ENCODE results near the gene UBXN7. TPM values are rescaled to one million over a fixed set of nuclear protein-coding genes. Genes with fewer than 3 reads are reported as not detected.

Gene UBXN7
- total and polyA plus RNA-seq, 2 of the 4 experiments (the other 2 are of a cell fraction): 8.6 to 16.1 TPM

- H4K91ac ChIP-seq (ENCODE audit: insufficient read depth, low read depth, low read length): no peak overlapping the region
- no peaks in the 10 kb centered on the region for H3K9me3 ChIP-seq (ENCODE audit: control insufficient read depth, insufficient read depth, low read length)
- no TSS peak for BruUV-seq (replicated peaks)
- H3K9ac ChIP-seq (ENCODE audit: low read depth, low read length): no peak overlapping the region
- no CpG with 5 or more reads among the region's 10 CpGs for WGBS, 2 experiments (ENCODE audit: extremely low coverage in 2 of 2, insufficient read length in 1 of 2)
- no peak overlapping the region for H3K4me2 ChIP-seq (ENCODE audit: low read depth, low read length)
- H2BK15ac ChIP-seq (ENCODE audit: low read depth, low read length): no peak overlapping the region
- peaks cover 3% of the 10 kb centered on the region; the same call in 1 of the 2 replicates for H3K36me3 ChIP-seq (ENCODE audit: control insufficient read depth, insufficient read depth, low read length)
- no peak overlapping the region for H2BK5ac ChIP-seq (ENCODE audit: low read depth, low read length, poor library complexity, severe bottlenecking)
- H3K27ac ChIP-seq (ENCODE audit: insufficient read depth, low read length): no peak overlapping the region
- no peak overlapping the region for H4K5ac ChIP-seq (ENCODE audit: low read depth, low read length)
- ChIA-PET POLR2A (ENCODE audit: unreplicated experiment) (no interaction called here), CTCF (interaction anchor here (0.7 kb wide), 1 partner anchor 70 kb away, joined by 3 read pairs; no protein-coding TSS in a partner anchor)
- H2BK120ac ChIP-seq (ENCODE audit: low read depth, low read length): no peak overlapping the region
- H3K4ac ChIP-seq (ENCODE audit: low read depth, low read length): no peak overlapping the region
- ATAC-seq (ENCODE audit: low read depth) (no peak), DNase-seq (no peak)
- peaks cover 90% of the 10 kb centered on the region for H4K20me1 ChIP-seq (ENCODE audit: insufficient read depth, low read length)
- H3K4me1 ChIP-seq (ENCODE audit: control insufficient read depth, insufficient read depth, low read length): no peaks in the 10 kb centered on the region; the same call in 1 of the 2 replicates
- peaks cover 22 to 87% of the 10 kb centered on the region in 2 experiments for H3K79me1 ChIP-seq (ENCODE audit: low read depth in 1 of 2, low read length in 2 of 2)
- in situ Hi-C loops (cut with MboI; ENCODE audit: low sequenced_read_pairs) (no loop called here), dilution Hi-C loops (cut with HindIII; ENCODE audit: low sequenced_read_pairs, unreplicated experiment) (no loop called here), intact Hi-C loops (cut with micrococcal nuclease) (no loop called here)
- H2AFZ ChIP-seq (replicated peaks; ENCODE audit: low read length, poor library complexity): no peak overlapping the region
- H3K18ac ChIP-seq (ENCODE audit: low read depth, low read length): no peak overlapping the region
- H3K27me3 ChIP-seq (ENCODE audit: control insufficient read depth, insufficient read depth, low read length): no peaks in the 10 kb centered on the region
- H2BK20ac ChIP-seq (ENCODE audit: low read depth, low read length): no peak overlapping the region
- no peak overlapping the region for H2AK9ac ChIP-seq (replicated peaks; ENCODE audit: low read depth, low read length, poor library complexity)
- H3K4me3 ChIP-seq (ENCODE audit: insufficient read depth, low read depth, low read length): no peak overlapping the region
- no peak overlapping the region for H3K56ac ChIP-seq (ENCODE audit: extremely low read depth, insufficient read depth, low read length)
- TF ChIP-seq MXI1 (IDR thresholded peaks at IDR 0.05; ENCODE audit: borderline replicate concordance, low read depth, low read length) (no peak), POLR2A (IDR thresholded peaks at IDR 0.05; ENCODE audit: low read depth, low read length) (no peak), CHD1 (IDR thresholded peaks at IDR 0.05; ENCODE audit: low read depth, low read length) (no peak), SMC3 (IDR thresholded peaks at IDR 0.05; ENCODE audit: low read depth, low read length) (no peak), RCOR1 (IDR thresholded peaks at IDR 0.05; ENCODE audit: insufficient replicate concordance, low read length) (no peak), ELK1 (IDR thresholded peaks at IDR 0.05; ENCODE audit: borderline replicate concordance, low read depth, low read length) (no peak), MAFK (IDR thresholded peaks at IDR 0.05; ENCODE audit: low read depth, low read length) (no peak), USF2 (IDR thresholded peaks at IDR 0.05; ENCODE audit: low read depth, low read length) (no peak), RAD21 (IDR thresholded peaks at IDR 0.05; ENCODE audit: low read length) (no peak), CEBPB (IDR thresholded peaks at IDR 0.05; ENCODE audit: low read depth, low read length) (no peak)
- no peak overlapping the region for H4K8ac ChIP-seq (ENCODE audit: low read depth in 2 of 2, low read length in 2 of 2)
- H3K23ac ChIP-seq (ENCODE audit: low read depth, low read length): no peak overlapping the region
- no peak overlapping the region for H2AK5ac ChIP-seq (ENCODE audit: low read depth, low read length)
- H3K14ac ChIP-seq (replicated peaks; ENCODE audit: low read depth, low read length): no peak overlapping the region
- peaks cover 11% of the 10 kb centered on the region for H3K9me1 ChIP-seq (ENCODE audit: insufficient read depth, low read length)
These were observed 9.0 kb downstream of the UBXN7 start for GRCh38 chr3:196423044-196423781.
